Spleen (tissue), 7 donors: ENCODE data around the gene EHMT1.
A peak's percentile ranks its signal among the peaks of the same experiment; 100 is the strongest.

ENCODE experiments used
- CTCF ChIP-seq, 11 experiments: fragments of 200-600 bp in 7 of 11; fragments of 450-650 bp in 4 of 11; sonication (generic) in 4 of 11; IDR thresholded peaks in 8 of 11; conservative IDR thresholded peaks in 3 of 11; 1 replicate in 7 of 11; 2 replicates in 4 of 11; pipeline versions ENCODE4 v1.4.0 to v1.8.0; 2016 to 2021; ENCODE audit warnings: antibody characterized with exemption in 11 of 11, inconsistent platforms in 4 of 11, mild to moderate bottlenecking in 1 of 11
- POLR2A ChIP-seq, 3 donors: fragments of 450-650 bp; IDR thresholded peaks; one replicate each; pipeline ENCODE4 v1.5.1; 2017; ENCODE audit warnings: antibody characterized with exemption in 3 of 3, mild to moderate bottlenecking in 1 of 3
- POLR2AphosphoS5 ChIP-seq, 3 donors: sonication (generic); formaldehyde crosslinking; IDR thresholded peaks; one replicate each; pipeline ENCODE4 v1.5.1; 2017; ENCODE audit warnings: antibody characterized with exemption in 3 of 3
- donor health status: DM: no; HTN: no; CAD: no; lungs with moderate emphysema.
- donor health status: DM: no; HTN: no; CAD: no.
- donor health status: DM: no; HTN: no; CAD: no.

- TF ChIP-seq CTCF (IDR thresholded peaks at IDR 0.05 in 8 of 11, conservative IDR thresholded peaks at IDR 0.05 in 3 of 11), result peak in 1 of 11 experiments; percentile 15
- TF ChIP-seq POLR2A (IDR thresholded peaks at IDR 0.05), result no peak
- TF ChIP-seq POLR2AphosphoS5 (IDR thresholded peaks at IDR 0.05), result peak; percentile 52 to 73 (median 67)
Measured at GRCh38 chr9:137666955-137667670, 48.3 kb downstream of the EHMT1 start.
